GM21367 (cell line): ENCODE measurements around the gene RAB35.

Experiments used
- ATAC-seq: cut with Tn5 transposase; IDR thresholded peaks from one replicate; pipeline ENCODE4 v1.9.1; 2021; ENCODE audit not compliant: unreplicated experiment

The RAB35 gene

DNA sequence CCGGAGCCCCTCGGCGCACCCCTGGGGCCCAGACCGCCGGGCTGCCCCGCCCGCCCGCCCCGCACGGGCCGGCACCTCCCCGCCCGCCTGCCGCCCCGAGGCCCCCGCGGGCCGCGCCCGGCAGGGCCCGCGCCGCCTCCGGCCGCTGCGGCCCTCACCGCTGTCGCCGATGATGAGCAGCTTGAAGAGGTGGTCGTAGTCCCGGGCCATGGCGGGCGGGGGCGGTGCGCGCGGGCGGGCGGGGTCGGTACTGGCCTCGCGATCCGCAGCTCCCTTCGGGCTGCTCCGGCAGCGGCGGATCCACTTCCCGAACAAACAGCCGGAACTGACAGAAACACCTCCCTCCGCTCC lies at the start of gene RAB35:
Gene RAB35, minus strand, starts transcription at position 313 of the 351 bp plus-strand sequence. Its CDS starts 103 bp downstream, at position 210.
- ATAC-seq, result peak; percentile 23

DNA sequence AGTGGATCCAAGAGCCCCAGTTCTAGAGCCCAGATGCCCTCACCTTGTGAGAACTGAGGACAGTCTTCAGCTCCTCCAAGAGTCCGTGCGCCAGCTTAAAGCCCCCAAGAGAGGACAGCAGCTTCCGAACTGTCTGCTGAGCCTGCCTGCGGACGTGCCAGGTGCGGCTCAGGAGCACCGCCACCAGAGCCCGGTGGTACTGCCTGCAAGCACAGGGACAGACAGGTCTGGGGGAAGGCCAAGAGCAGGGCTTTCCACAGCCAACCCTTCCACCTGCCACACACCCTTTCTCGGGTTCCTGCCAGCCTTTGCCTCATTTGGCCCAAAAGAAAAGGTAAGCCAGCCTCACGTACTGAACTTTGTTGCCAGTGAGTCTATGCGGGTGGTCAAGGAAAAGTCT lies 47.7 kb upstream of the RAB35 start:
- no peak for ATAC-seq

DNA sequence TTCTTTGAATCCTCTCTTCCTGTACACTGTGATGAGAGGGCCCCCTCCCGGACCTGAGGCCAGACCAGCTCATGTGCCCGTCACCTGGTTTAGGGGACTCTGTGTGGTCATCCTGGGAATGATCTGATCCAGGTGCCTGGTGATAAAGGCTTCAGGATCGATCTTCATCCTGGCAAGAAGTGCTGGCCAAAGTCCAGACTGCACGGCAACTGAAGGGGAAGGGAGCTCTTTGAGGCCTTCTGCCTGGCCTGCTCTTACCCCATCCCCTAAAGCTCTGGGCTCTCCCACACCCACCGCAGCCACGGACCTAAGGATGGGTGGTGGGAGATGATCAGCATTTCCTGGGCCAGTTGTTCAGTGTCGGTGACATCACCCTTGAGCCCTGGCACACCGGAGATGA lies 46.2 kb upstream of the RAB35 start:
- ATAC-seq, result no peak

DNA sequence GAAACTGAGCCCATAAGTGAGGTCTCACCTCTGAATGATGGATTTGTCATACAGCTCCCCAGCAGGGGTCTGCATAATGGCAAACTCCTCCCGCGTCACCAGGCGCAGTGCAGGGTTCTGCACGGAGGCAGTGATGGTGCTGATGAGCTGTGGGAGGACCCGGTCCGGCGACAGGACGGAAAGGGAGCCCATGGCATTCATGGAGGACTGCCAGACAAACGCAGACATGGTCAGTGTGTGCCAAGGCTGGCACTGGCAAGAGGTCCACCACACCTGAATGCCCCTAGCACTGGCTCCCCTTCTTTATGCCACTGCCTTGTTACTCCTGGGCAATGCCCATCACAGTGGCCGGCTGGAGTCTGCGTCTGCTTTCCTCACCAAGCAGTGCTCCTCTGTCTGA lies 45.3 kb upstream of the RAB35 start:
- no peak for ATAC-seq

DNA sequence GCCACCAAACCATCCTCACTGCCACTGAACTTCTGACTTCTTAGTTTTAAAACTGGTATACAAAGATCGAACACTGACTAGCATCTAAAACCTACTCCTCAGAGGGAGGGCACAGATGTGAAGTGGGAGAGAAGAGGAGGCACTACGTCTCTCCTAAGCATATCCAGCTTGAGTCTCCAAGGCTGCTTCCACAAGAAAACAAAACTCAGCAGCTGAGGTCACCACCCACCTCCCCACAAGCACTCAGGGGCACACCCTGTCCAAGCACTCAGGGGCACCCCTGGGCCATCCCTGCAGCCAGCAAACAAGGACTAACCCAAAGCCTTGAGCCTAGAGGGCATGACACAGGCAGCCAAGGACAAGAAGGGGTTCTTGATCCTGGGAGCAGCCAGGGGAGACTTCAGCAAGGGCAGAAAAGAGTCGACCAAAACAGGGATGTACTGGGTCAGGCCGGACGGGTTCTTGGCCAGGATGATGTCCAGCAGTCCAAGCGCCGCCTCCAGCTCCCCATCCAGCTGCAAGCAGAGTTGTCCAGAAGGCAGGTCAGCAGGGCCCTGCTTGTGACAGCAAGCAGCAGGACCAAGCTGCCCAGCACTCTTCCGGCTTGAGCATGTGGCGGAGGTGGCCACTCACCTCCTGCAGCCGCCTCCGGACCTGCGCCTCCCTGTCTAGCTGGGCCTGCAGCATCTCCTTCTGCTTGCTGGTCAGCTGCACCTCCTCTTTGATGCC lies 43.1 kb upstream of the RAB35 start:
- no peak for ATAC-seq

DNA sequence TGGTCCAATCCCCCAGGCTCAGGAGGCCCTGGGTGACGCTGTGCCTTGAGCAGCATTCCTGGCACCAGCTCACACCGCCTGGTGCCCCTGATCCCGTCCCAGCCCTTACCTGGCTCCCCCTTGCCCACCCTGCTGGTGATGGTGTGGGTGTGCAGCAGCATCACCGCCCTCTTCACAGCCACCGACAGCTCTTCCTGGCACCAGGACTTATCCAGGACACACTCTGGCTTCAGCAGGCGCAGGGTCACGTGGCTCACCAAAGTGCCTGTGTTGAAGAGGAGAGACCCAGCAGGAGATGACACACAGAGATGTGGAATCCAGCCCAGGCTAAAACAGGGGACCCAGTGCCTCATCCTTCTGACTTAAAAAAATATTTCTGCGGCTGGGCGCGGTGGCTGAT lies 41.8 kb upstream of the RAB35 start:
- ATAC-seq, result no peak

DNA sequence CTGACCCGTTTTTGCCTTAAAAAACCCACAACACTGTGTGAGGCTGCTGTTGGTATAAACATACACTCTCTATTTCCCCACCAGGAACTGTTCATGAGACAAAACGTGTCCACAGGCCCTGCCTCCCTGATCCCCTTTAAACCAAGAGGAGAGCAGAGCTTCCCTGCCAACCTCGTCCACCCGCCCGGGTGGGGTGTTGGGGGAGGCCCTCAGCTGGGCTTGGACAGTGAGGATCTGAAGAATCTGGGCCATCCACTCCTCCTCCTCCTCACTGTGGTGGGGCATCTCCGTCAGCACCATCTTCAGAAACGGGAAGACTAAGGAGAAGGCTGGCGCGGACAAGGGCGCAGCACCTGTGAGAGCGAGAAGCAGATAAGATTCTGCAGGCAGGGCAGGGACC lies 41.1 kb upstream of the RAB35 start:
- ATAC-seq, result no peak

DNA sequence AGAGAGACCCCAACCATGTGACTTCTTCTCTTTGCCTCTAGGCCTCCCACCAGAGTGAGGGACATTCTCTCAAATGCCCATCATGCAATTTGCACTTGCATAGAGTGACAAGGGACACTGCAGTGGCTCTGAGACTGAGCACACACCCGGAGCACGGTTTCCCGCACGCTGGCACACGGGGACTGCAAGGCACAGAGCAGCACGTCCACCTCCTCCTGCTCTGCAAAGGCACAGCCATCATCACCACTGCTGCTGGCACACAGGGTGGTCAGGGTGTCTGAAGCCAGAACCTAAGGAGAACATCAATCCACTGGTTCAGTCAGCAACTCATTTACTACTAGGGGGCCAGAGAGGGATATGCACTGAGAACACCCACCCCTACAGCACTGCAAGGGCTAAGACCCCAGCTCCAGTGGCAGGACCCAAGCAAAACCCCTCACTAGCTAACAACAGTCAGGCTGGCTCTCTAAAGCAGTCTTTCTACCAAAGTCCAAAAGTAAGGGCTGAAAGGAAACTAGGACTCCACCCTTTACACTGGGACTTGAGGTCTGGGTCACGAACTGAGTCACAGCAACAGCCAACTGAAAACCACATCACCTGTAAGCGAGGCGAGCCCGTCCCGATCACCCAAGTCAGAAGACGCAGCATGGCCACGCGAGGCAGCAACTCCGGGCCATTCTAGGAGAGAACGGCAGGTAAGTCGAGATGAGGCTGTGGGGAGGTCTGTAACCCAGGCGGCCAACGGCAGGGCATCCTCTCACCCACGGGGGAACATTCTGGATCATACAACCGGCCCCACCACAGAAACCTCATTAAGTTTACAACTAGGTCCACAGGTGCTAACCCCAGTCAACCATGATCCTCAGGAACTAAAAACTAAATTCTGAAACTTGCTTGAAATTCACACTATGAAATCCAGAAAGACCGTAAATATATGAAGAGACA lies 40.0 kb upstream of the RAB35 start:
- ATAC-seq, result no peak

DNA sequence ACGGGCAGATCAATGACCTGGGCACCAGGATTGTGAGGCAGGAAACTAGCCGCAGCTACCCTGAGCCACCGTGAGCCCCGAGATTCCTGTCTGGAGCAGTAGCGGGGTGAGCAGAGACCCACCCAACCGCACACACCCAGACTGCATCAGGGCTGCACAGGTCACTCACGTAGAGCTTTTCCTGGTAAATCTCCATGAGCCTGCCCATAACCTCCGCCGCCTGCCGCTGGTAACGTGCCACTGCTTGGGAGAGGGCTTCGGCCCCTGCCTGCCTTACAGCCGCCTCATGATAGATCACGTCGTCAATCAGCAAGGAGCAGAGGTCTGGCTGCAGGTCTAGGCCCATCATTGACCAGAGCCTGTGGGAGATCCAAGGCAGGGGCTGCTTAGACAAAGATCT lies 38.5 kb upstream of the RAB35 start:
- ATAC-seq, result no peak

DNA sequence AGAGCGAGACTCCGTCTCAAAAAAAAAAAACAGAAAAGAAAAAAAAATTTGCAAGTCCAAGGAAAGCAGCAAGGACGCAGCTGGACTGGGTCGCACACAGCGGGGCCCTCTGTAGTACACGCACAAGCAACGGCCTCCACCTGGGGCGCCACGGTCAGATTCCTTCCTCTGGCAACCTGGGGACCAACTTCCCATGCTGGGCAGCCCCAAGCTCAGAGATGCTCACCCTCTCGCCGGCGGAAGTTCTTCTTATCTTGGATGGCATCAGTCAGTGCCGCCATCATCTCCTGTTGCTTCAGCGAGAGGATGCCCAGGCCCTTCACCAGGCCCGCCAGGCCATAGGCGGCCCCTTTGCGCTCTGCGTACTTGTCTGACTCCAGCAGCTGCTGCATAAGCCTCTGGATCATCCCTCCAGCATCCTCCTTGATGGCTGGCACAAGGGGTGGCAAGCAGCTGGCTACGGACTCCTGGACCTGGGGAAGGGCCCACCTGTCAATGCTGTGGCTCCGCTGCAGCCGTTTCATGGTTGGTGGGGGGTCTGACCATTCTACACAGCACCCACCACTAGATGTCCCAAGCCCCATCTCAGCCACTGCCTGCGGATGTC lies 34.5 kb upstream of the RAB35 start:
- no peak for ATAC-seq

DNA sequence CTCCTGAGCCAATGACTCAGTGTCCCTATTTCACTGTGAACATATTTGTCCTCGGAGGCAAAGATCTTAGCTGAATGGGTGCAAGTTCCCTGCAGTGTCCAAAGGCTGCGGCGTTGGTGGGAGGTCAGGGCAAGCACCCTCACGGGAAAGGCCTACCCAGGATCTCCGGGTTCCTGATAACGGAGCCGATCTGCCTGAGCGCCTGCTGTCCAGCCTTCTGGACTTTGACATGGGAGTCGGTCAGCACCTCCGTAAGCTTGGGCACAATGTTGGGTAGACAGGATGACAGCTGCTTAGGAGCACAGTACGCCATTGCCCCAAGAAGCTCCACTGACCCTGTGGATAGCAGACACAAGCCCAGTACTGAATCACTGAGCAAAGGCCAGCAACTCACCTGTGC lies 31.5 kb upstream of the RAB35 start:
- no peak for ATAC-seq

DNA sequence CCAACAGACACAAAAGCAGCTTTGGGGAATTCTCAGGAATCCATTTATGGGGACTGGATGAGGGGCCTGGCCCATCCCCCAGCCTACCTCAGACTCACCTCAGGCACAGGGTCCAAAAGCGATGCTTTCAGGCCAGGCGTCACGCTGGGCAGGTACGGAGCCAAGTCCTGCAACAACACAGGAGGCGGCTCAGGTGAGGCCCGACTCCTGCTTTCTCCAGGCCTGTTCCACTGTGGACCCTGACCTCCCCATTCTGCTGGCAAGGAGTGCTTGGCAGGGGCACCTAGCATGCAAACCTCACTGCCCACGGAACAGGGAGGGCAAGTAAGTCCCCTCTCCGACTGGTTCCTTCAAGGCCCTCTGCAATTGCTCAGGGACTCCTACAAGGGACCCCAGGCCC lies 28.6 kb upstream of the RAB35 start:
- ATAC-seq, result no peak

DNA sequence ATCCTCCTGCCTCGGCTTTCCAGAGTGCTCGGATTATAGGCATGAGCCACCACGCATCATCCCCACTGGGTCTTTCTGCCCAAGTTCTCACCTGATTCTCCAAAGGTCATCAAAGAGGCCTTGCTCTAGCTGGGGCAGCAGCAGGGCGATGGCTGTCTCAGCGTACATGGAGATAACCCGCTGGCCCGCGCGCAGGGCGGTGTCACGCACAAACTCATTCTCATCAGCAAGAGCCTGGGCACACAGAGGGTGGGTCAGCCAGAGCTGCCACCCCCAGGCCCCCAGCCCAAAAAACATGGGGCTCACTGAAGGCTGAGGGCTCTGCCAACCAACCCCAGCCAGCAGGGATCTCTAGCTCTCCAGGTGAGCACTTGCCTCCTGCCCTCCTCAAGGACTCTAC lies 27.7 kb upstream of the RAB35 start:
- ATAC-seq, result no peak

DNA sequence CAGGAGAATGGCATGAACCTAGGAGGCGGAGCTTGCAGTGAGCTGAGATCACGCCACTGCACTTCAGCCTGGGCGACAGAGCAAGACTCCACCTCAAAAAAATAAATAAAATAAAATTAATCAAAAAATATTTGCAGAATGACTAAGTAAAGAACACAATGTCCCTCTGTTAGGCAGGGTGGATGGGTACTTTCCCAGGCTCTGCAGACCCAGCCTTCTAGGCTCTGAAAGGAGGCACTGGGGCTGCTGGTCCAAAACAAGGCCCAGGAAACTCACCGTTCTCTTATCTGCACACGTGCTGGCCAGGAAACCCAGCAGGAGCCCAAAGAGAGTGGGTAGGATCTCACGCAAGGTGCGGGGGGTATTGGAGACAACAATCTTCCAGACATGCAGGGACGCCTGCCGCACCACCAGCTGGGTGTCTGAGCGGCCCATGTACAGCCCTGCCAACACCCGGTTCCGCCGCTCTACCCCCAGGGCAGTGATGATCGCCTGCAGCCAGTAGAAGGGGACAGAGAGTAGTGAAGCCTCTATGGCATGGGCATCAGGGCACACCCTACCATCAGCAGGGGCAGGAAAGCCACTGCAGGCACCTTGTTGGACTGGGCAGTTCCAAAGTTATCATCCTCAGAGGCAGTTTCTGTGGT lies 25.8 kb upstream of the RAB35 start:
- no peak for ATAC-seq

DNA sequence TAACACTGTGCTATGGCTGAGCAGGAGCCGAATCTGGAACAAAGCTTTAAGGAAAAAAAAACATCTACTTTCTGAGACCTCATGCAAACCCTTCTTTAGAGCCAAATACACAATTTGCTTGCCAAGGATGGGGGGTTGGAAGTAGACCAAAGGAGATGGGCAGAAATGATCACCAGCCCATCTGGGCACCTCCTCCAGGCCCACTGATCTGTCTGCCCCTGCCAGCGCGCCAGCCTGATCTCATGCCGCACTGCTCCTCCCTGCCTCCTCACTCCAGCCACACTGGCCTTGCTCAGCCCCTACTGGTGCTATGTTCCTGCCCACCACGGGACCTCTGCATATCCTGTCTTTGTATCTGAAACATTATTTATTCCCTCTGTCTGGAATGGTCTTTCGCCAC lies 24.8 kb upstream of the RAB35 start:
- ATAC-seq, result no peak

DNA sequence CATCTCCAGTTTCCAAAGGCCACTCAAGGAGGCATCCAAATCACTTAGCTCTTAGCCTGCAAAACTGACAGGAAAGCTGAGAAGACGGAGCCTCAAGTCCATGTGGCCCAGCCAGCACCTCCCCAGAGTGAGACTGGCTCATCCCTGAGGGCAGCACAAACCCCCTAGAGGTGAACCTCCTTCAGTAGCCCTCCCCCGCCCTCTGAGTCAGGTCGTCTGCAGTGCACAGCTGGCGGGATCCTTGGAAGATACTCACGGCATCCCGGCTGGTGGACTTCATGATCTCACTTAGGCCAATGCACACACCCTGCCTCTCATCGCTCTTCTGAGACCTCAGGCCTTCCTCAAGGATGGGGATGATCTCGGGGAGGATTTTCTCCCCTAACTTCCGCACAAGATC lies 24.1 kb upstream of the RAB35 start:
- ATAC-seq, result no peak

DNA sequence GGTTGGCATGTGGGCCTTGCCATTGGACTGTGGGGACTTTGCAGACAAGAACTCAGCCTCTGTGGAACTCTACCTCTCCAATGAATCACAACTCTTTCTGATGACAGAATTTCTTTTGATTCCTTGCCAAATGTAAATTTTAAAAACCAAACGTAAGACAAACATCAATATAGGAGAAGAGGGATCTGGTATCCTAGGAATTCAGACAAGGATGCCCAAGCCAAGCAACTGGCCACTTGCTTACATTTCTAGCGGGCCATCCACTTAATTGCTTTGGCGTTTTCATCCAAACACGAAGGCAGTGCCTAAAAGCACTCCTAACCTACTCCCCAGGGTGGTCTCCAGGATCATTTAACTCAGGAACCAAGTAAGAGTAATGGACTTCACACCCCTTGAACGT lies 23.4 kb upstream of the RAB35 start:
- no peak for ATAC-seq

DNA sequence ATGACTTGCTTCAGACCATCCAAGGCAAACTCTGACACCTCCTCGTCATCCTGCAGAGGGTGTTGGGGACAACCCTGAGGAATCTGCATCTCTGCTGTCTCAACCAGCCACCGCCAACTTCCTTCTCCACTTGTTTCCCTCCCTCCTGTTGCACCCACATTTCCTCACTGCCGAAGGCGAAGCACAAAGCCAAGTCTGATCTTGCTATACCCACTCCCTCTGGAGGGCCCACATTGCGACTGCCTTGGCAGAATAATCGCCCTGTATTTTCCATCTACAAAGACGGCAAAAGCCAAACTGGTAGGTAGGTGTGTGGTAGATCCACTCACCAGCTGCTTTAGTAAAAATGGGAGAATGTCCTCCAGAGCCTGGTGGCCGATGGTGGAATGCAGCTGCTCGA lies 21.8 kb upstream of the RAB35 start:
- no peak for ATAC-seq

DNA sequence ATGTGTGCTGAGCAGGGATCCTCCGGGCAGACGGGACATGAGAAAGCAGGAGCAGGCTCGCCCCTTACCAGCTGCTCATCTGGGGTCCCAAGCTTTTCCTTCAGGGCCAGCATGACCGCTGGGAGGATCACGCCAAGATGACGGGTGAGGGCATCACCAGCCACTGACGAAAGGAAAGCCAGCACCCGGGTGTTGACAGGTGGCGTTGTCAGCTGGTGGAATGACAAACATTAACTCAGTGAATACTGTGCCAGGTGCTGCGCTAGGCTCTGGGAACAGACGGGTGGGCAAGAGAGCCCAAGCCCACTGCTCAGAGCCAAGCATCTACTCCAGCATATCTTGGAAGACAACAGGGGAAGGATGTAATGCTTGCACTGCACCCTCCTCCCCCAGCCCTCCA lies 21.3 kb upstream of the RAB35 start:
- no peak for ATAC-seq

DNA sequence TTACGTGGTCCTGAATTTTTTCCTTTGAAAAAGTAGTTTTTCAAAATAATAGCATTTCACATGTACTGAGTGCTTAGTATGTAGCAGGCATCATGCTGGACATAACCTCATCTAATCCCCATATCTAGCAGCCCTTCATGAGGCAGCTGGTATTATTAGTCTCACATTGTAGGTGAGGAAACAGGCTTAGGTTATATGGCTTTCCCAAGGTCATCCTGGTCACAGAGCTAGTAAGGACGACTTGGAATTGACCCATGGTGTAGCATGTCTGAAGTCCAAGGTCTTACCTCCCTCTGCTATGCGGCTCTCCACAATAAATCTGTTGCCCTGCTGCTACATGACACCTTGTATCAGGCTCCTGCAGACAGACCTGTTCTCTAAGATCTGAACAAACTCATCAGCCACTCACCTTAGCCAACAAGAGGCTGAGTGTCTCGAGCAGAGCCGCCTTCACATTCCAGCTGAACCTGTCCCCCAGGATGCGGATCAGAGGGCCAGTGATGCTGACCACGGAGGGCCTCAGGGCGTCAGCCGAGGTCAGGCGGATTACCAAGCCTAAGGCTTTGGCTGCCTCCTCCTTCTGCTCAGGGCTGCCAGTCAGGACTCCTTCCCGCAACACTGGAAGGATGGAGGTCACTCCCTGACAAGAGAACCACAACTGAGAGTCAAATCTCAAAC lies 19.7 kb upstream of the RAB35 start:
- ATAC-seq, result no peak
